Liver (tissue), 9 donors: ENCODE measurements around the gene PPT2. TPM values are rescaled to one million over a fixed set of nuclear protein-coding genes. Genes with fewer than 3 reads are reported as not detected.

Experiments used
- DNase-seq: peaks from one replicate; pipeline ENCODE4 v3.0.0-alpha.2; 2017; ENCODE audit warnings: low spot score
- H3K27ac ChIP-seq, 2 donors: one replicate each; pipeline ENCODE4 v1.7.0; 2013; ENCODE audit warnings: inconsistent platforms in 2 of 2, low read length in 2 of 2, control low read depth in 1 of 2, low read depth in 1 of 2, mild to moderate bottlenecking in 1 of 2
- H3K27me3 ChIP-seq, 4 donors: one replicate each; pipeline versions ENCODE4 v1.6.1 to v1.7.0; 2013; ENCODE audit warnings: low read length in 3 of 4, inconsistent platforms in 1 of 4, mild to moderate bottlenecking in 1 of 4, moderate library complexity in 1 of 4; ENCODE audit not compliant: control insufficient read depth in 4 of 4, insufficient read depth in 4 of 4
- H3K36me3 ChIP-seq, 4 donors: one replicate each; pipeline versions ENCODE4 v1.6.1 to v1.7.0; 2013; ENCODE audit warnings: low read length in 3 of 4, mild to moderate bottlenecking in 3 of 4, low read depth in 1 of 4, moderate library complexity in 1 of 4; ENCODE audit not compliant: control insufficient read depth in 4 of 4, insufficient read depth in 3 of 4
- H3K4me1 ChIP-seq, 4 donors: one replicate each; pipeline versions ENCODE4 v1.6.1 to v1.7.0; 2013; ENCODE audit warnings: low read length in 3 of 4, mild to moderate bottlenecking in 3 of 4, moderate library complexity in 1 of 4; ENCODE audit not compliant: control insufficient read depth in 4 of 4, insufficient read depth in 4 of 4
- H3K4me3 ChIP-seq, 3 donors: one replicate each; pipeline versions ENCODE4 v1.6.1 to v1.7.0; 2013; ENCODE audit warnings: low read length in 3 of 3, control low read depth in 1 of 3, low read depth in 1 of 3, mild to moderate bottlenecking in 1 of 3
- H3K9ac ChIP-seq, 2 donors: one replicate each; pipeline ENCODE4 v1.7.0; 2013; ENCODE audit warnings: low read length in 2 of 2, mild to moderate bottlenecking in 2 of 2, moderate library complexity in 2 of 2, control low read depth in 1 of 2, low read depth in 1 of 2
- H3K9me3 ChIP-seq, 4 donors: one replicate each; pipeline versions ENCODE4 v1.6.1 to v1.7.0; 2013; ENCODE audit warnings: low read length in 3 of 4; ENCODE audit not compliant: control insufficient read depth in 4 of 4
- CTCF ChIP-seq: fragments of 150-350 bp; IDR thresholded peaks from 2 replicates; pipeline ENCODE4 v1.5.1; 2017; ENCODE audit warnings: improper control_type of control experiment, low read depth, low read length; ENCODE audit not compliant: missing input control
- EGR1 ChIP-seq, 2 donors: IDR thresholded peaks; 2 replicates each; pipeline ENCODE4 v1.6.1; 2016 to 2018; ENCODE audit warnings: antibody characterized with exemption in 2 of 2, low read depth in 2 of 2
- FOXA1 ChIP-seq: IDR thresholded peaks from 2 replicates; pipeline ENCODE4 v1.6.1; 2016; ENCODE audit warnings: antibody characterized with exemption
- GABPA ChIP-seq, 2 donors: IDR thresholded peaks in 1 of 2; conservative IDR thresholded peaks in 1 of 2; 2 replicates each; pipeline ENCODE4 v1.6.1; 2016; ENCODE audit warnings: antibody characterized with exemption in 2 of 2, mild to moderate bottlenecking in 1 of 2, moderate library complexity in 1 of 2
- HNF4A ChIP-seq, 2 donors: conservative IDR thresholded peaks; 2 replicates each; pipeline ENCODE4 v1.6.1; 2016; ENCODE audit warnings: antibody characterized with exemption in 2 of 2, mild to moderate bottlenecking in 2 of 2
- HNF4G ChIP-seq: IDR thresholded peaks from 2 replicates; pipeline ENCODE4 v1.6.1; 2016; ENCODE audit warnings: antibody characterized with exemption
- JUND ChIP-seq, 2 donors: IDR thresholded peaks; 2 replicates each; pipeline ENCODE4 v1.6.1; 2016; ENCODE audit warnings: antibody characterized with exemption in 2 of 2
- NR2F2 ChIP-seq: IDR thresholded peaks from 2 replicates; pipeline ENCODE4 v1.6.1; 2016; ENCODE audit warnings: antibody characterized with exemption
- RAD21 ChIP-seq, 2 donors: IDR thresholded peaks; 2 replicates each; pipeline ENCODE4 v1.6.1; 2016; ENCODE audit warnings: antibody characterized with exemption in 2 of 2, mild to moderate bottlenecking in 2 of 2
- SP1 ChIP-seq: IDR thresholded peaks from 2 replicates; pipeline ENCODE4 v1.6.1; 2018; ENCODE audit warnings: antibody characterized with exemption, mild to moderate bottlenecking
- TAF1 ChIP-seq: conservative IDR thresholded peaks from 2 replicates; pipeline ENCODE4 v1.6.1; 2016; ENCODE audit warnings: antibody characterized with exemption, mild to moderate bottlenecking
- YY1 ChIP-seq: IDR thresholded peaks from 2 replicates; pipeline ENCODE4 v1.6.1; 2016; ENCODE audit warnings: antibody characterized with exemption, mild to moderate bottlenecking
- WGBS: extraction: QIAGEN DNeasy Blood & Tissue Kit; methylation state at CpG from one replicate; pipeline ENCODE4 v1.1.7; 2013; 5-methylcytosine and 5-hydroxymethylcytosine counted together
- polyA plus RNA-seq, 2 donors: library from polyadenylated mRNA; stranded (reverse) in 1 of 2; unstranded in 1 of 2; fragments of 200-250 nt in 1 of 2; fragments of >200 nt in 1 of 2; fragmentation: Nextera tagmentation in 1 of 2; extraction: Ambion mirVana in 1 of 2; gene quantifications; one replicate each; pipeline versions ENCODE4 v1.2.1 to v1.2.3, GENCODE V29; 2013 to 2015
- total RNA-seq, 2 donors: library from RNA; depleted of rRNA; stranded (reverse); fragments of >200 nt; gene quantifications; one replicate each; pipeline ENCODE4 v1.2.3, GENCODE V29; 2014
- TF ChIP-seq, protein P1 (sequence below): IDR thresholded peaks from 2 replicates; pipeline ENCODE4 v1.6.1; 2016; ENCODE audit warnings: antibody characterized with exemption
- TF ChIP-seq, protein P2 (sequence below): IDR thresholded peaks from 2 replicates; pipeline ENCODE4 v1.6.1; 2016; ENCODE audit warnings: antibody characterized with exemption
- TF ChIP-seq, protein P3 (sequence below): IDR thresholded peaks from 2 replicates; pipeline ENCODE4 v1.6.1; 2016; ENCODE audit warnings: antibody characterized with exemption, mild to moderate bottlenecking
- TF ChIP-seq, protein P4 (sequence below): IDR thresholded peaks from 2 replicates; pipeline ENCODE4 v1.6.1; 2016; ENCODE audit warnings: antibody characterized with exemption
- donor health status: healthy.
- donor health status: healthy.
- donor health status: healthy.
- donor health status: healthy.
- donor health status: healthy.

The PPT2 gene
- total and polyA plus RNA-seq, 4 donors, result 7.6 to 47.4 (median 15.1) TPM

DNA sequence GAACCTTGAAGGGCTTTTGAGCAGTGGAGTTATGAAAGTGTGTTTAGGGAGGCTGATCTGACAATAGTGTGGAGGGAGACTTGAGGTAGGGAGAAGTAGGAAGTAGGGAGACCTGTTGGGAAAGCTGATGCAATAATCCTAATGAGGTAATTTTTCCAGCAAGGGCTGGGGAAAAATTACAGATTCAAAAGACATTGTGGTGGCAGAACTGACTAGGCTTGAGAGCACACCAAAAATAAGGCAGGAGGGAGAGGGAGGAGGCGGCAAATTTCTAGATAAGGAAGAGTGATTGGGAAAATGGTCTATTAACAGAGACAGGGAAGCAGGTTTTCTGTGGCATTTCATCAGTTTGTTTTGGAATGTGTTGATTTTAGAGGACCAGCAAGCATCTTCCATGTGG lies 7.7 kb upstream of the PPT2 start:
- TF ChIP-seq YY1 (no peak), HNF4G (no peak), CTCF (no peak), FOXA1 (no peak), RAD21 (IDR thresholded peaks at IDR 0.05) (no peak), HNF4A (conservative IDR thresholded peaks at IDR 0.05) (no peak), JUND (IDR thresholded peaks at IDR 0.05) (no peak), SP1 (no peak), NR2F2 (no peak), GABPA (IDR thresholded peaks at IDR 0.05 in 1 of 2, conservative IDR thresholded peaks at IDR 0.05 in 1 of 2) (no peak), EGR1 (IDR thresholded peaks at IDR 0.05; ENCODE audit: low read depth in 2 of 2) (no peak), TAF1 (no peak)
- TF ChIP-seq, protein P1, sequence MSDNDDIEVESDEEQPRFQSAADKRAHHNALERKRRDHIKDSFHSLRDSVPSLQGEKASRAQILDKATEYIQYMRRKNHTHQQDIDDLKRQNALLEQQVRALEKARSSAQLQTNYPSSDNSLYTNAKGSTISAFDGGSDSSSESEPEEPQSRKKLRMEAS, result no peak
- TF ChIP-seq, protein P2, sequence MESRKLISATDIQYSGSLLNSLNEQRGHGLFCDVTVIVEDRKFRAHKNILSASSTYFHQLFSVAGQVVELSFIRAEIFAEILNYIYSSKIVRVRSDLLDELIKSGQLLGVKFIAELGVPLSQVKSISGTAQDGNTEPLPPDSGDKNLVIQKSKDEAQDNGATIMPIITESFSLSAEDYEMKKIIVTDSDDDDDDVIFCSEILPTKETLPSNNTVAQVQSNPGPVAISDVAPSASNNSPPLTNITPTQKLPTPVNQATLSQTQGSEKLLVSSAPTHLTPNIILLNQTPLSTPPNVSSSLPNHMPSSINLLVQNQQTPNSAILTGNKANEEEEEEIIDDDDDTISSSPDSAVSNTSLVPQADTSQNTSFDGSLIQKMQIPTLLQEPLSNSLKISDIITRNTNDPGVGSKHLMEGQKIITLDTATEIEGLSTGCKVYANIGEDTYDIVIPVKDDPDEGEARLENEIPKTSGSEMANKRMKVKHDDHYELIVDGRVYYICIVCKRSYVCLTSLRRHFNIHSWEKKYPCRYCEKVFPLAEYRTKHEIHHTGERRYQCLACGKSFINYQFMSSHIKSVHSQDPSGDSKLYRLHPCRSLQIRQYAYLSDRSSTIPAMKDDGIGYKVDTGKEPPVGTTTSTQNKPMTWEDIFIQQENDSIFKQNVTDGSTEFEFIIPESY, result no peak
- TF ChIP-seq, protein P3, sequence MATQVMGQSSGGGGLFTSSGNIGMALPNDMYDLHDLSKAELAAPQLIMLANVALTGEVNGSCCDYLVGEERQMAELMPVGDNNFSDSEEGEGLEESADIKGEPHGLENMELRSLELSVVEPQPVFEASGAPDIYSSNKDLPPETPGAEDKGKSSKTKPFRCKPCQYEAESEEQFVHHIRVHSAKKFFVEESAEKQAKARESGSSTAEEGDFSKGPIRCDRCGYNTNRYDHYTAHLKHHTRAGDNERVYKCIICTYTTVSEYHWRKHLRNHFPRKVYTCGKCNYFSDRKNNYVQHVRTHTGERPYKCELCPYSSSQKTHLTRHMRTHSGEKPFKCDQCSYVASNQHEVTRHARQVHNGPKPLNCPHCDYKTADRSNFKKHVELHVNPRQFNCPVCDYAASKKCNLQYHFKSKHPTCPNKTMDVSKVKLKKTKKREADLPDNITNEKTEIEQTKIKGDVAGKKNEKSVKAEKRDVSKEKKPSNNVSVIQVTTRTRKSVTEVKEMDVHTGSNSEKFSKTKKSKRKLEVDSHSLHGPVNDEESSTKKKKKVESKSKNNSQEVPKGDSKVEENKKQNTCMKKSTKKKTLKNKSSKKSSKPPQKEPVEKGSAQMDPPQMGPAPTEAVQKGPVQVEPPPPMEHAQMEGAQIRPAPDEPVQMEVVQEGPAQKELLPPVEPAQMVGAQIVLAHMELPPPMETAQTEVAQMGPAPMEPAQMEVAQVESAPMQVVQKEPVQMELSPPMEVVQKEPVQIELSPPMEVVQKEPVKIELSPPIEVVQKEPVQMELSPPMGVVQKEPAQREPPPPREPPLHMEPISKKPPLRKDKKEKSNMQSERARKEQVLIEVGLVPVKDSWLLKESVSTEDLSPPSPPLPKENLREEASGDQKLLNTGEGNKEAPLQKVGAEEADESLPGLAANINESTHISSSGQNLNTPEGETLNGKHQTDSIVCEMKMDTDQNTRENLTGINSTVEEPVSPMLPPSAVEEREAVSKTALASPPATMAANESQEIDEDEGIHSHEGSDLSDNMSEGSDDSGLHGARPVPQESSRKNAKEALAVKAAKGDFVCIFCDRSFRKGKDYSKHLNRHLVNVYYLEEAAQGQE, result no peak
- TF ChIP-seq, protein P4, sequence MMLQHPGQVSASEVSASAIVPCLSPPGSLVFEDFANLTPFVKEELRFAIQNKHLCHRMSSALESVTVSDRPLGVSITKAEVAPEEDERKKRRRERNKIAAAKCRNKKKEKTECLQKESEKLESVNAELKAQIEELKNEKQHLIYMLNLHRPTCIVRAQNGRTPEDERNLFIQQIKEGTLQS, result no peak
- Histone ChIP-seq H3K36me3 (no peaks in the 10 kb centered on the region), H3K27ac (no peak overlapping the region), H3K9me3 (peaks cover 0 to 2% (median 0%) of the 10 kb centered on the region in 4 donors), H3K4me1 (no peaks in the 10 kb centered on the region), H3K9ac (no peak overlapping the region), H3K27me3 (peaks cover 0 to 5% (median 0%) of the 10 kb centered on the region in 4 donors), H3K4me3 (no peak overlapping the region)
- WGBS, result 91% methylated on average over 1 of the region's 1 CpG
- DNase-seq, result no peak

- no peak for DNase-seq
- no peaks in the 10 kb centered on the region for H3K4me1 ChIP-seq
- 53% methylated on average over 4 of the region's 4 CpGs for WGBS
- no peaks in the 10 kb centered on the region for H3K36me3 ChIP-seq
- H3K4me3 ChIP-seq, result no peak overlapping the region
- no peak overlapping the region for H3K9ac ChIP-seq
- H3K9me3 ChIP-seq, result peaks cover 0 to 2% (median 0%) of the 10 kb centered on the region in 4 donors
- H3K27ac ChIP-seq, result no peak overlapping the region
- peaks cover 0 to 5% (median 0%) of the 10 kb centered on the region in 4 donors for H3K27me3 ChIP-seq
- TF ChIP-seq GABPA (IDR thresholded peaks at IDR 0.05 in 1 of 2, conservative IDR thresholded peaks at IDR 0.05 in 1 of 2), result no peak
- TF ChIP-seq YY1, result no peak
- no peak for TF ChIP-seq HNF4G
- TF ChIP-seq, protein P4, result no peak
- TF ChIP-seq, protein P2, result no peak
- TF ChIP-seq RAD21 (IDR thresholded peaks at IDR 0.05), result no peak
- no peak for TF ChIP-seq HNF4A (conservative IDR thresholded peaks at IDR 0.05)
- TF ChIP-seq EGR1 (IDR thresholded peaks at IDR 0.05; ENCODE audit: low read depth in 2 of 2), result no peak
- no peak for TF ChIP-seq CTCF
Observed at GRCh38 chr6:32146687-32147086, 7.3 kb upstream of the PPT2 start.
